PFSK-1 (cell line): ENCODE data around the gene NEUROG3.

Experiments used
- FOXP2 ChIP-seq: optimal IDR thresholded peaks from 2 replicates; pipeline ENCODE3; 2011; ENCODE audit warnings: borderline replicate concordance, control low read depth, inconsistent platforms; ENCODE audit not compliant: insufficient read depth; ENCODE audit errors: extremely low read length, extremely low read depth
- POLR2AphosphoS5 ChIP-seq: IDR thresholded peaks from 2 replicates; pipeline ENCODE4 v1.6.1; 2012; ENCODE audit warnings: low read depth, mild to moderate bottlenecking, control low read depth, low read length, moderate library complexity
- SIN3A ChIP-seq: IDR thresholded peaks from 2 replicates; pipeline ENCODE4 v1.6.1; 2012; ENCODE audit warnings: mild to moderate bottlenecking, low read length, moderate library complexity, borderline replicate concordance; ENCODE audit not compliant: insufficient read depth
- TAF1 ChIP-seq: IDR thresholded peaks from 2 replicates; pipeline ENCODE4 v1.6.1; 2012; ENCODE audit warnings: low read length, control low read depth, borderline replicate concordance; ENCODE audit not compliant: insufficient read depth
- TF ChIP-seq, protein P1 (sequence below), 2 experiments: IDR thresholded peaks; 2 replicates each; pipeline versions ENCODE4 v1.6.1 to v1.8.0; 2011 to 2012; ENCODE audit warnings: low read depth in 2 of 2, low read length in 2 of 2, control low read depth in 1 of 2, inconsistent platforms in 1 of 2, mild to moderate bottlenecking in 1 of 2, moderate library complexity in 1 of 2; ENCODE audit not compliant: insufficient read depth in 1 of 2

DNA sequence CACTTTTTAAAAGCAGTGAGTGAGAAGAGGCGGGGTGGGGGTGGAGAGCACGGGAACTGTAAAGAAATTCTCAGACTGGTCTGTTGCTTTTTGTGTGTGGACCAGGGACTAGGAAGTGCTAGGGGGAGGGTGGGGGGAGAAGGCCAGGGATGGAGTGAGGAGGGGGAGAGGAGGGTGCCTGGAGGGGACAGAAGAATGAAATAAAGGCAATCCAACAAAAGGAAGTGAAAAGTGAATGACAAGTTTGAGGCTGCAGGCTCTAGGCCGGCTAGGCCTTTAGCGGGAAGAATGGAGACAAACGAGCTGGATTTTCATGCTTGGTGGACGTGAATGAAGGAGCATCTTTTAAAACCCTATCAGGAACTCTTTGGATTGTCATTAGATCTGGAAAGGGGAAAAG is 13.7 kb downstream of the NEUROG3 start:
- TF ChIP-seq, protein P1, sequence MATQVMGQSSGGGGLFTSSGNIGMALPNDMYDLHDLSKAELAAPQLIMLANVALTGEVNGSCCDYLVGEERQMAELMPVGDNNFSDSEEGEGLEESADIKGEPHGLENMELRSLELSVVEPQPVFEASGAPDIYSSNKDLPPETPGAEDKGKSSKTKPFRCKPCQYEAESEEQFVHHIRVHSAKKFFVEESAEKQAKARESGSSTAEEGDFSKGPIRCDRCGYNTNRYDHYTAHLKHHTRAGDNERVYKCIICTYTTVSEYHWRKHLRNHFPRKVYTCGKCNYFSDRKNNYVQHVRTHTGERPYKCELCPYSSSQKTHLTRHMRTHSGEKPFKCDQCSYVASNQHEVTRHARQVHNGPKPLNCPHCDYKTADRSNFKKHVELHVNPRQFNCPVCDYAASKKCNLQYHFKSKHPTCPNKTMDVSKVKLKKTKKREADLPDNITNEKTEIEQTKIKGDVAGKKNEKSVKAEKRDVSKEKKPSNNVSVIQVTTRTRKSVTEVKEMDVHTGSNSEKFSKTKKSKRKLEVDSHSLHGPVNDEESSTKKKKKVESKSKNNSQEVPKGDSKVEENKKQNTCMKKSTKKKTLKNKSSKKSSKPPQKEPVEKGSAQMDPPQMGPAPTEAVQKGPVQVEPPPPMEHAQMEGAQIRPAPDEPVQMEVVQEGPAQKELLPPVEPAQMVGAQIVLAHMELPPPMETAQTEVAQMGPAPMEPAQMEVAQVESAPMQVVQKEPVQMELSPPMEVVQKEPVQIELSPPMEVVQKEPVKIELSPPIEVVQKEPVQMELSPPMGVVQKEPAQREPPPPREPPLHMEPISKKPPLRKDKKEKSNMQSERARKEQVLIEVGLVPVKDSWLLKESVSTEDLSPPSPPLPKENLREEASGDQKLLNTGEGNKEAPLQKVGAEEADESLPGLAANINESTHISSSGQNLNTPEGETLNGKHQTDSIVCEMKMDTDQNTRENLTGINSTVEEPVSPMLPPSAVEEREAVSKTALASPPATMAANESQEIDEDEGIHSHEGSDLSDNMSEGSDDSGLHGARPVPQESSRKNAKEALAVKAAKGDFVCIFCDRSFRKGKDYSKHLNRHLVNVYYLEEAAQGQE (IDR thresholded peaks at IDR 0.05; ENCODE audit: insufficient read depth in 1 of 2, low read depth in 2 of 2, low read length in 2 of 2), result no peak
- no peak for TF ChIP-seq SIN3A
- TF ChIP-seq POLR2AphosphoS5, result no peak
- TF ChIP-seq TAF1, result no peak
- no peak for TF ChIP-seq FOXP2
